KMS-11 (cell line): Measurements from ENCODE around the gene CBX8.

Experiments
- H2AFZ ChIP-seq: fragments of 200-600 bp; sonication (generic); 2 replicates; pipeline ENCODE4 v1.6.1; 2016; ENCODE audit warnings: antibody characterized with exemption, mixed run types, low read depth
- H3K27ac ChIP-seq: fragments of 200-600 bp; sonication (generic); 2 replicates; pipeline ENCODE4 v1.6.1; 2016; ENCODE audit warnings: mild to moderate bottlenecking, mixed run types
- H3K27me3 ChIP-seq: fragments of 200-600 bp; sonication (generic); 2 replicates; pipeline ENCODE4 v1.6.1; 2017; ENCODE audit warnings: mild to moderate bottlenecking, low read depth, mixed run types, moderate library complexity; ENCODE audit not compliant: insufficient read depth
- H3K36me3 ChIP-seq: fragments of 200-600 bp; sonication (generic); 2 replicates; pipeline ENCODE4 v1.6.1; 2017; ENCODE audit warnings: mild to moderate bottlenecking, mixed run types; ENCODE audit not compliant: insufficient read depth
- H3K4me1 ChIP-seq: fragments of 200-600 bp; sonication (generic); 2 replicates; pipeline ENCODE4 v1.6.1; 2016; ENCODE audit warnings: mild to moderate bottlenecking, low read depth, mixed run types; ENCODE audit not compliant: poor library complexity, severe bottlenecking
- H3K4me2 ChIP-seq: fragments of 200-600 bp; sonication (generic); 2 replicates; pipeline ENCODE4 v1.7.0; 2016; ENCODE audit warnings: mild to moderate bottlenecking, mixed run types
- H3K4me3 ChIP-seq: fragments of 200-600 bp; sonication (generic); IDR thresholded peaks from 2 replicates; pipeline ENCODE4 v1.6.1; 2017; ENCODE audit warnings: low read depth, low read length, mixed read lengths; ENCODE audit not compliant: insufficient read depth
- H3K79me2 ChIP-seq: fragments of 200-600 bp; sonication (generic); 2 replicates; pipeline ENCODE4 v1.6.1; 2016; ENCODE audit warnings: low read depth, mixed run types; ENCODE audit not compliant: insufficient read depth
- H3K9ac ChIP-seq: fragments of 200-600 bp; sonication (generic); 2 replicates; pipeline ENCODE4 v1.6.1; 2016; ENCODE audit warnings: mild to moderate bottlenecking, mixed run types
- H4K20me1 ChIP-seq: fragments of 200-600 bp; sonication (generic); 2 replicates; pipeline ENCODE4 v1.6.1; 2016; ENCODE audit warnings: mild to moderate bottlenecking, mixed run types; ENCODE audit not compliant: insufficient read depth
- CTCF ChIP-seq: fragments of 200-600 bp; sonication (generic); conservative IDR thresholded peaks from 2 replicates; pipeline ENCODE4 v1.6.1; 2017; ENCODE audit warnings: low read depth, mild to moderate bottlenecking, antibody characterized with exemption, low read length, moderate library complexity, mixed read lengths

The CBX8 gene

GRCh38 chr17:79810130-79811010, 13.5 kb upstream of the CBX8 start:
- no peak for TF ChIP-seq CTCF
- Histone ChIP-seq H3K4me3 (no peak overlapping the region), H3K27ac (no peak overlapping the region), H3K27me3 (peaks cover 74% of the 10 kb centered on the region), H3K4me1 (peaks cover 44% of the 10 kb centered on the region), H3K4me2 (peak overlapping the region; percentile 92), H3K36me3 (no peaks in the 10 kb centered on the region), H2AFZ (peak overlapping the region; percentile 57; the same call in 1 of the 2 replicates), H3K79me2 (no peaks in the 10 kb centered on the region), H4K20me1 (no peaks in the 10 kb centered on the region), H3K9ac (no peak overlapping the region)

- Histone ChIP-seq H3K27ac (no peak overlapping the region), H4K20me1 (no peaks in the 10 kb centered on the region), H2AFZ (no peak overlapping the region), H3K36me3 (no peaks in the 10 kb centered on the region), H3K27me3 (peaks cover 80% of the 10 kb centered on the region), H3K4me2 (peak overlapping the region; percentile 45; the same call in 1 of the 2 replicates), H3K9ac (no peak overlapping the region), H3K4me3 (no peak overlapping the region), H3K4me1 (peaks cover 44% of the 10 kb centered on the region), H3K79me2 (no peaks in the 10 kb centered on the region)
- TF ChIP-seq CTCF: no peak
Observed at GRCh38 chr17:79809530-79810129, 12.8 kb upstream of the CBX8 start.

GRCh38 chr17:79808763-79809529, 12.1 kb upstream of the CBX8 start:
- Histone ChIP-seq H3K79me2 (no peaks in the 10 kb centered on the region), H4K20me1 (no peaks in the 10 kb centered on the region), H2AFZ (no peak overlapping the region), H3K4me1 (peaks cover 46% of the 10 kb centered on the region), H3K4me2 (peak overlapping the region; percentile 38; the same call in 1 of the 2 replicates), H3K27me3 (peaks cover 82% of the 10 kb centered on the region), H3K36me3 (no peaks in the 10 kb centered on the region), H3K4me3 (no peak overlapping the region), H3K27ac (no peak overlapping the region), H3K9ac (no peak overlapping the region)
- TF ChIP-seq CTCF: 0 out of 2 replicates have a peak, but pooled peaks have one; percentile 18

- Histone ChIP-seq H3K4me3 (no peak overlapping the region), H3K79me2 (no peaks in the 10 kb centered on the region), H3K27me3 (peaks cover 91% of the 10 kb centered on the region), H2AFZ (no peak overlapping the region), H3K27ac (no peak overlapping the region), H3K9ac (no peak overlapping the region), H3K4me2 (no peak overlapping the region), H3K4me1 (peaks cover 42% of the 10 kb centered on the region), H3K36me3 (no peaks in the 10 kb centered on the region), H4K20me1 (no peaks in the 10 kb centered on the region)
- no peak for TF ChIP-seq CTCF
Observed at GRCh38 chr17:79806863-79807720, 10.2 kb upstream of the CBX8 start.
